HepG2 (cell line): Measurements from ENCODE around the gene STK36. TPM values are rescaled to one million over a fixed set of nuclear protein-coding genes. Genes with fewer than 3 reads are reported as not detected.

Source experiments
- AHDC1 ChIP-seq: sonication (generic); formaldehyde crosslinking; IDR thresholded peaks from 2 replicates; pipeline ENCODE4 v1.5.1; 2020; ENCODE audit warnings: mild to moderate bottlenecking, missing genetic modification reagents, borderline replicate concordance
- BRF2 ChIP-seq: sonication (generic); formaldehyde crosslinking; IDR thresholded peaks from 2 replicates; pipeline ENCODE4 v1.8.1; 2022; ENCODE audit warnings: mild to moderate bottlenecking, missing genetic modification reagents
- HMGXB3 ChIP-seq: sonication (generic); formaldehyde crosslinking; IDR thresholded peaks from 2 replicates; pipeline ENCODE4 v1.4.0; 2020; ENCODE audit warnings: missing genetic modification reagents, borderline replicate concordance
- JARID2 ChIP-seq: sonication (generic); formaldehyde crosslinking; IDR thresholded peaks from 2 replicates; pipeline ENCODE4 v1.8.1; 2023; ENCODE audit warnings: missing genetic modification reagents, inconsistent platforms; ENCODE audit not compliant: insufficient replicate concordance
- LBX2 ChIP-seq: sonication (generic); formaldehyde crosslinking; IDR thresholded peaks from 2 replicates; pipeline ENCODE4 v1.5.0; 2020; ENCODE audit warnings: missing genetic modification reagents, mild to moderate bottlenecking, borderline replicate concordance
- NFAT5 ChIP-seq: sonication (generic); formaldehyde crosslinking; IDR thresholded peaks from 2 replicates; pipeline ENCODE4 v1.4.0; 2020; ENCODE audit warnings: missing genetic modification reagents
- PRPF4 ChIP-seq: fragments of 200-400 bp; formaldehyde crosslinking; IDR thresholded peaks from 2 replicates; pipeline ENCODE4 v1.6.1; 2016; ENCODE audit warnings: low read length, low read depth; ENCODE audit not compliant: poor library complexity, severe bottlenecking
- RXRB ChIP-seq: IDR thresholded peaks from 2 replicates; pipeline ENCODE4 v1.6.1; 2016; ENCODE audit warnings: borderline replicate concordance, missing genetic modification reagents, missing compliant biosample characterization
- ZNF468 ChIP-seq: sonication (generic); formaldehyde crosslinking; IDR thresholded peaks from 2 replicates; pipeline ENCODE4 v1.8.0; 2022; ENCODE audit warnings: mild to moderate bottlenecking, moderate library complexity, missing genetic modification reagents
- polyA plus RNA-seq, 8 experiments: library from polyadenylated mRNA; depleted of rRNA in 3 of 8; stranded (reverse) in 7 of 8; unstranded in 1 of 8; fragments of >200 nt; fragmentation: Illumina TruSeq in 4 of 8; extraction: Trizol in 4 of 8; gene quantifications; 2 replicates each; pipeline versions ENCODE4 v1.2.1 to v1.2.3, GENCODE V29; 2011 to 2016; ENCODE audit warnings: low read depth in 4 of 8, missing spikeins in 1 of 8, mixed read lengths in 1 of 8; ENCODE audit not compliant: insufficient read depth in 1 of 8
- total RNA-seq, 5 experiments: library from RNA; depleted of rRNA; stranded (reverse); fragments of >200 nt; fragmentation: Illumina TruSeq; extraction: Trizol; gene quantifications; 2 replicates each; pipeline ENCODE4 v1.2.3, GENCODE V29; 2016; ENCODE audit warnings: low read depth in 1 of 5

Gene STK36
- total and polyA plus RNA-seq, 2 of the 13 experiments (the other 11 are each of a cell fraction or from before 2014, with no cell fraction given), result 45.9 to 83.5 TPM

- TF ChIP-seq AHDC1 (CRISPR knock-in tag) (no peak), NFAT5 (CRISPR knock-in tag) (no peak), LBX2 (no peak), JARID2 (CRISPR knock-in tag) (no peak), BRF2 (no peak), RXRB (CRISPR knock-in tag) (peak; percentile 75), HMGXB3 (CRISPR knock-in tag) (0 out of 2 replicates have a peak, but pooled peaks have one; percentile 45), ZNF468 (no peak), PRPF4 (peak; percentile 23)
Observed at GRCh38 chr2:218745559-218746469, 73.9 kb downstream of the STK36 start (continued).
